ENCODE data around the gene ERGIC1. TPM values are rescaled to one million over a fixed set of nuclear protein-coding genes. Genes with fewer than 3 reads are reported as not detected.

Gene ERGIC1
- total RNA-seq, 1 donor from 2014 or later: 158 TPM

GRCh38 chr5:172789687-172790495, 44.2 kb upstream of the ERGIC1 start:
- peaks cover 2% of the 10 kb centered on the region for H3K4me1 Mint-ChIP-seq (ENCODE audit: low read depth)
- no peak for TF ChIP-seq CTCF (IDR thresholded peaks at IDR 0.05; ENCODE audit: unreplicated experiment)
- no peak overlapping the region for H3K4me3 Mint-ChIP-seq (ENCODE audit: low read depth)
- H3K27ac Mint-ChIP-seq: peak overlapping the region; percentile 58
- no peaks in the 10 kb centered on the region for H3K27me3 Mint-ChIP-seq
- no peak for DNase-seq (ENCODE audit: low spot score, unreplicated experiment)
- no peaks in the 10 kb centered on the region for H3K9me3 Mint-ChIP-seq (ENCODE audit: low read depth)
- H3K36me3 Mint-ChIP-seq (ENCODE audit: insufficient read depth): no peaks in the 10 kb centered on the region

GRCh38 chr5:172790496-172790889, 43.6 kb upstream of the ERGIC1 start:
- Mint-ChIP-seq H3K9me3 (ENCODE audit: low read depth) (no peaks in the 10 kb centered on the region), H3K4me1 (ENCODE audit: low read depth) (peaks cover 2% of the 10 kb centered on the region), H3K4me3 (ENCODE audit: low read depth) (no peak overlapping the region), H3K27ac (no peak overlapping the region), H3K27me3 (no peaks in the 10 kb centered on the region), H3K36me3 (ENCODE audit: insufficient read depth) (no peaks in the 10 kb centered on the region)
- no peak for TF ChIP-seq CTCF (IDR thresholded peaks at IDR 0.05; ENCODE audit: unreplicated experiment)
- DNase-seq (ENCODE audit: low spot score, unreplicated experiment): no peak

- Mint-ChIP-seq H3K36me3 (ENCODE audit: insufficient read depth) (no peaks in the 10 kb centered on the region), H3K4me1 (ENCODE audit: low read depth) (peaks cover 2% of the 10 kb centered on the region), H3K27ac (no peak overlapping the region), H3K9me3 (ENCODE audit: low read depth) (no peaks in the 10 kb centered on the region), H3K27me3 (no peaks in the 10 kb centered on the region), H3K4me3 (ENCODE audit: low read depth) (no peak overlapping the region)
- no peak for DNase-seq (ENCODE audit: low spot score, unreplicated experiment)
- no peak for TF ChIP-seq CTCF (IDR thresholded peaks at IDR 0.05; ENCODE audit: unreplicated experiment)
Observed at GRCh38 chr5:172791286-172791685, 42.8 kb upstream of the ERGIC1 start.

DNA sequence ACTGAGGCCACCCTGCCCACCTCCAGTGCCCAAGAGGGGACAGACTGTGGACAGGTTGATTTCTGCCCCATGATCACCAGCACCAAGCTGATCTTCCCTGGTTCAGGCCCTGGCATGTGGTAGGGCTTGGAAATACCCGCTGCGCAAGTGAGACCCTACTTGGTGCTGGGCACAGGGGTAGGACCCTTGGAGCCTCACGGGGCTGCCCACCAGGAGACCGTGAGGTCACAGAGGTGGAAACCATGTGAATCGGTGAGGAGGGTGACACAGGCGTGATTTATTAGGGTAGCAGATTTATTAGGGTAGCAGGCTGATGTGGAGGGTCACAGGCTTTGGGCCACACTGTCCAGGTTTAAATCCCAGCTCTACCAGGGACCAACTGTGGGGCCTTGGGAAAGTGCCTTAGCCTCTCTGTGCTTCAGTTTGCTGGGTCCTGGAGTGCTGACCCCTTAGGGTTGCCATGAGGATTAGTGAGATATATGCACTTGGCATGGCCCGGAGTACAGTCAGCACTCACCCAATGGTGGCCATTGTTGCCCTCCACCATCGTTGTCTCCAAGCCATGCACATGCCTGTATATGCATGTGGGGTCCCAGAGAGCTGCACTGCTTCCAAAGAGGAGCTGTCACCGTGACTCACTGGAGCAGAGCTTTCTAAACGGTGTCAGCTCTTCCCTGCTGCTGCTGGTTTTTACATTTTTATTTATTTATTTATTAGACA, 42.2 kb upstream of the ERGIC1 start:
- no peak for TF ChIP-seq CTCF (IDR thresholded peaks at IDR 0.05; ENCODE audit: unreplicated experiment)
- no peak for DNase-seq (ENCODE audit: low spot score, unreplicated experiment)
- Mint-ChIP-seq H3K4me3 (ENCODE audit: low read depth) (no peak overlapping the region), H3K27ac (no peak overlapping the region), H3K9me3 (ENCODE audit: low read depth) (no peaks in the 10 kb centered on the region), H3K36me3 (ENCODE audit: insufficient read depth) (no peaks in the 10 kb centered on the region), H3K27me3 (no peaks in the 10 kb centered on the region), H3K4me1 (ENCODE audit: low read depth) (peaks cover 2% of the 10 kb centered on the region)

DNA sequence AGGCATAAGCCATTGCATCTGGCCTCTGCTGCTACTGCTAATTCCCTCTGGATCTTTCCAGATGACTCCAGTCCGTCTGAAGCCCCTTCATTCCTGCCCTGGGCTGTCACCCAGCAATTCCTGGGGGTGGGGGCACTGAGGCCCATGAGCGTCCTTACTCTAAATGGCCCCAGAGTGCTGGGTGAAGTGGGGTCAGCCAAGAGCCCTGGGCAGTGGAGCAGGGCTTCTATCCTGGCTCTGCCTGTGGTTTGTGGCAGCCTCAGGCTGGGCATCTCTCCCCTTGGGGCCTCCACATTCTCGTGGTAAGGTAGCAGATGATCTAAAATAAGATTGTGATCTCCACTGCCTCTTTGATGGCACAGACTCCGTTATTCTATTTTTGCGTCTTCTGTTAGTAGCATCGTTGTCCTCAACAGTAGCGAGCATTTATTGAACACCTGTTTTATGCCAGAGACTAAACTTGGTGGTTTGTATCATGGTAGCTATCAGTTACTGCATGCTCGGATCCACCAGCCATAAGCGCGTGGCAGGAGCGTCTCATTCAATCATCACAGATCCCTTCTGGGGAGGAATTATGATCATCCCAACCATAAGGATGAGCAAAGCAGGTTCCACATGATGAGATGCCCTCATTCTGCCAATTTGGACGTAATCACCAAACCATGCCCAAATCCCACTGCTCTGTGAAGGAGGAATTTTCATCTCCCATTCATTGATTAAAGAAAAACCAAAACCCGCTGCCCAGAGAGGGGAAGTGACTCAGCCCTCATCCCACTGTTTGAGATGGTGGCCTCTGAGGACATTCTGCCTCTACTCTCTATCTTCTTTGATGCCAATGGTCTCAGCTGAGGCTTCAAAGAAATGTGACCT, 41.1 kb upstream of the ERGIC1 start:
- DNase-seq (ENCODE audit: low spot score, unreplicated experiment): no peak
- no peak overlapping the region for H3K27ac Mint-ChIP-seq
- TF ChIP-seq CTCF (IDR thresholded peaks at IDR 0.05; ENCODE audit: unreplicated experiment): no peak
- H3K4me3 Mint-ChIP-seq (ENCODE audit: low read depth): no peak overlapping the region
- H3K4me1 Mint-ChIP-seq (ENCODE audit: low read depth): peaks cover 4% of the 10 kb centered on the region
- H3K27me3 Mint-ChIP-seq: no peaks in the 10 kb centered on the region
- no peaks in the 10 kb centered on the region for H3K9me3 Mint-ChIP-seq (ENCODE audit: low read depth)
- H3K36me3 Mint-ChIP-seq (ENCODE audit: insufficient read depth): no peaks in the 10 kb centered on the region
